H1 (cell line): Measurements from ENCODE around the gene NEURL4. TPM values are rescaled to one million over a fixed set of nuclear protein-coding genes. Genes with fewer than 3 reads are reported as not detected.

Experiments used
- CTCF ChIA-PET: fragments of 300-600 bp; sonication (Branson Sonifier 250); formaldehyde crosslinking; loops from one replicate; lab custom pipeline; 2021; ENCODE audit not compliant: partially characterized antibody; lab: Charles Lee
- POLR2A ChIA-PET: fragments of 300-600 bp; sonication (Branson Sonifier 250); formaldehyde crosslinking; loops from one replicate; lab custom pipeline; 2021; ENCODE audit warnings: inconsistent platforms; ENCODE audit not compliant: partially characterized antibody; lab: Charles Lee
- DNase-seq, 2 experiments: peaks; one replicate each; pipeline versions ENCODE4 v3.0.0 to v3.0.0-alpha.2; 2010 to 2022; ENCODE audit warnings: low spot score in 2 of 2, low read depth in 1 of 2, mixed read lengths in 1 of 2
- FAIRE-seq: peaks from 2 replicates; lab custom pipeline; 2011; peaks lifted over from hg19 to GRCh38; lab: Jason Lieb, UNC
- H2AFZ ChIP-seq: 2 replicates; pipeline ENCODE4 v1.8.1; 2012; ENCODE audit warnings: low read length, inconsistent platforms
- H2AK5ac ChIP-seq: 2 replicates; pipeline ENCODE4 v1.6.1; 2013; ENCODE audit warnings: low read depth, low read length
- H2BK120ac ChIP-seq: replicated peaks from 2 replicates; pipeline ENCODE3; 2013; ENCODE audit warnings: low read depth, low read length, inconsistent platforms
- H2BK12ac ChIP-seq: 2 replicates; pipeline ENCODE4 v1.6.1; 2013; ENCODE audit warnings: low read depth, low read length
- H2BK15ac ChIP-seq: 2 replicates; pipeline ENCODE4 v1.6.1; 2013; ENCODE audit warnings: low read length
- H2BK20ac ChIP-seq: 2 replicates; pipeline ENCODE4 v1.6.1; 2013; ENCODE audit warnings: low read length
- H2BK5ac ChIP-seq: 2 replicates; pipeline ENCODE4 v1.6.1; 2013; ENCODE audit warnings: low read depth, low read length
- H3K14ac ChIP-seq: 2 replicates; pipeline ENCODE4 v1.6.1; 2013; ENCODE audit warnings: inconsistent platforms; ENCODE audit not compliant: insufficient read length
- H3K18ac ChIP-seq: 2 replicates; pipeline ENCODE4 v1.6.1; 2013; ENCODE audit warnings: low read length; ENCODE audit errors: extremely low read depth
- H3K23ac ChIP-seq: 2 replicates; pipeline ENCODE4 v1.6.1; 2013; ENCODE audit warnings: inconsistent platforms; ENCODE audit not compliant: insufficient read length
- H3K23me2 ChIP-seq: 2 replicates; pipeline ENCODE4 v1.6.1; 2013; ENCODE audit warnings: low read depth, low read length
- H3K27ac ChIP-seq: 2 replicates; pipeline ENCODE4 v1.6.1; 2011; ENCODE audit warnings: low read depth, low read length, inconsistent platforms
- H3K27me3 ChIP-seq, 4 experiments: replicated peaks in 1 of 4; 1 replicate in 1 of 4; 2 replicates in 3 of 4; pipeline versions ENCODE4 v1.6.1 to v1.8.1; 2011 to 2013; ENCODE audit warnings: low read length in 3 of 4, mild to moderate bottlenecking in 3 of 4, inconsistent platforms in 2 of 4, mixed read lengths in 2 of 4, moderate library complexity in 1 of 4; ENCODE audit not compliant: control insufficient read depth in 3 of 4, insufficient read depth in 3 of 4; ENCODE audit errors: extremely low read depth in 1 of 4
- H3K36me3 ChIP-seq, 4 experiments: 2 replicates each; pipeline versions ENCODE4 v1.6.1 to v1.8.1; 2011 to 2013; ENCODE audit warnings: mild to moderate bottlenecking in 4 of 4, low read length in 3 of 4, moderate library complexity in 2 of 4, control low read depth in 1 of 4, inconsistent platforms in 1 of 4; ENCODE audit not compliant: insufficient read depth in 4 of 4, control insufficient read depth in 2 of 4
- H3K4ac ChIP-seq: replicated peaks from 2 replicates; pipeline ENCODE3; 2013; ENCODE audit warnings: low read length, low read depth, mixed read lengths, inconsistent platforms; ENCODE audit not compliant: insufficient read length
- H3K4me1 ChIP-seq, 4 experiments: replicated peaks in 1 of 4; 1 replicate in 1 of 4; 2 replicates in 3 of 4; pipeline versions ENCODE4 v1.6.1 to v1.8.1; 2011 to 2013; ENCODE audit warnings: low read length in 3 of 4, inconsistent platforms in 2 of 4, mixed read lengths in 1 of 4; ENCODE audit not compliant: insufficient read depth in 4 of 4, control insufficient read depth in 3 of 4
- H3K4me2 ChIP-seq, 2 experiments: 2 replicates each; pipeline versions ENCODE4 v1.6.1 to v1.8.1; 2011 to 2013; ENCODE audit warnings: low read depth in 2 of 2, low read length in 2 of 2, control low read depth in 1 of 2, inconsistent platforms in 1 of 2, mild to moderate bottlenecking in 1 of 2; ENCODE audit not compliant: insufficient read depth in 1 of 2
- H3K4me3 ChIP-seq, 4 experiments: fragments of 200-600, 300-600 bp in 1 of 4; sonication (generic), shearing (Covaris generic), sonication (Bioruptor Twin) in 1 of 4; 2 replicates each; pipeline versions ENCODE4 v1.5.1 to v1.8.1; 2011 to 2016; ENCODE audit warnings: low read length in 4 of 4, low read depth in 3 of 4, control low read depth in 2 of 4, inconsistent platforms in 2 of 4, mild to moderate bottlenecking in 2 of 4, mixed read lengths in 1 of 4, moderate library complexity in 1 of 4; ENCODE audit not compliant: insufficient read depth in 2 of 4; ENCODE audit errors: extremely low read depth in 1 of 4
- H3K56ac ChIP-seq: replicated peaks from 2 replicates; pipeline ENCODE3; 2013; ENCODE audit warnings: low read depth, mild to moderate bottlenecking, mixed read lengths, low read length, inconsistent platforms; ENCODE audit not compliant: insufficient read length
- H3K79me1 ChIP-seq: 2 replicates; pipeline ENCODE4 v1.6.1; 2013; ENCODE audit warnings: low read depth, low read length, control low read depth
- H3K79me2 ChIP-seq, 2 experiments: 2 replicates each; pipeline versions ENCODE4 v1.6.1 to v1.8.1; 2012 to 2013; ENCODE audit warnings: low read length in 2 of 2, mild to moderate bottlenecking in 2 of 2, inconsistent platforms in 1 of 2; ENCODE audit not compliant: insufficient read depth in 2 of 2, control insufficient read depth in 1 of 2
- H3K9ac ChIP-seq, 4 experiments: replicated peaks in 1 of 4; 1 replicate in 1 of 4; 2 replicates in 3 of 4; pipeline versions ENCODE4 v1.6.1 to v1.8.1; 2011 to 2013; ENCODE audit warnings: low read depth in 3 of 4, low read length in 3 of 4, control low read depth in 2 of 4, mild to moderate bottlenecking in 2 of 4, moderate library complexity in 2 of 4, inconsistent platforms in 1 of 4; ENCODE audit errors: extremely low read depth in 1 of 4
- H3K9me3 ChIP-seq, 2 experiments: 2 replicates each; pipeline versions ENCODE4 v1.6.1 to v1.8.1; 2012 to 2013; ENCODE audit warnings: mild to moderate bottlenecking in 2 of 2, moderate library complexity in 2 of 2, control low read depth in 1 of 2, inconsistent platforms in 1 of 2, low read depth in 1 of 2, low read length in 1 of 2, mixed read lengths in 1 of 2; ENCODE audit not compliant: insufficient read depth in 2 of 2
- H4K20me1 ChIP-seq, 2 experiments: replicated peaks in 1 of 2; 2 replicates each; pipeline versions ENCODE3 to v1.8.1; 2011 to 2013; ENCODE audit warnings: inconsistent platforms in 2 of 2, low read length in 2 of 2, mild to moderate bottlenecking in 1 of 2; ENCODE audit not compliant: insufficient read depth in 2 of 2, control insufficient read depth in 1 of 2
- H4K5ac ChIP-seq: 2 replicates; pipeline ENCODE4 v1.6.1; 2013; ENCODE audit warnings: low read length, low read depth, mixed read lengths, inconsistent platforms; ENCODE audit not compliant: insufficient read length
- H4K8ac ChIP-seq: 2 replicates; pipeline ENCODE4 v1.8.0; 2013; ENCODE audit warnings: mild to moderate bottlenecking, moderate library complexity, low read length, inconsistent platforms; ENCODE audit not compliant: insufficient read depth; ENCODE audit errors: extremely low read depth
- H4K91ac ChIP-seq: replicated peaks from 2 replicates; pipeline ENCODE3; 2013; ENCODE audit warnings: low read length, mixed read lengths, inconsistent platforms; ENCODE audit not compliant: insufficient read length
- EGR1 ChIP-seq: IDR thresholded peaks from 2 replicates; pipeline ENCODE4 v1.6.1; 2011; ENCODE audit warnings: low read depth, low read length, borderline replicate concordance
- KDM4A ChIP-seq: IDR thresholded peaks from one replicate; pipeline ENCODE4 v1.7.1; 2012; ENCODE audit warnings: low read depth, mild to moderate bottlenecking, moderate library complexity, low read length, inconsistent platforms; ENCODE audit not compliant: severe bottlenecking
- NANOG ChIP-seq: IDR thresholded peaks from 2 replicates; pipeline ENCODE4 v1.6.1; 2011; ENCODE audit warnings: low read length, low read depth, mild to moderate bottlenecking, inconsistent platforms; ENCODE audit not compliant: insufficient read depth, poor library complexity, severe bottlenecking
- POU5F1 ChIP-seq: IDR thresholded peaks from 2 replicates; pipeline ENCODE4 v1.6.1; 2011; ENCODE audit warnings: low read depth, mild to moderate bottlenecking, low read length, moderate library complexity
- SAP30 ChIP-seq: fragments of 300-600 bp; sonication (generic); IDR thresholded peaks from 2 replicates; pipeline ENCODE4 v1.7.1; 2012; ENCODE audit warnings: low read length, moderate library complexity, mild to moderate bottlenecking, inconsistent platforms; ENCODE audit not compliant: insufficient read depth, insufficient replicate concordance
- TAF7 ChIP-seq: optimal IDR thresholded peaks from 2 replicates; pipeline ENCODE3; 2011; ENCODE audit warnings: low read depth, mild to moderate bottlenecking, inconsistent platforms, low read length, moderate library complexity, borderline replicate concordance
- TCF12 ChIP-seq: IDR thresholded peaks from 2 replicates; pipeline ENCODE4 v1.6.1; 2011; ENCODE audit warnings: low read depth, mild to moderate bottlenecking, low read length
- ZNF274 ChIP-seq: IDR thresholded peaks from 2 replicates; pipeline ENCODE4 v1.7.0; 2012; ENCODE audit warnings: low read length, borderline replicate concordance; ENCODE audit errors: extremely low read depth
- WGBS, 2 experiments: shearing (Covaris generic) in 1 of 2; methylation state at CpG; one replicate each; pipeline versions ENCODE4 v1.1.6 to v1.1.7; 2013 to 2015; ENCODE audit warnings: low lambda C conversion rate in 2 of 2, mixed read lengths in 2 of 2, inconsistent platforms in 1 of 2, low coverage in 1 of 2, missing lambda C conversion rate in 1 of 2; ENCODE audit not compliant: insufficient replicate concordance in 2 of 2, insufficient coverage in 1 of 2, insufficient read length in 1 of 2; ENCODE audit errors: extremely low coverage in 1 of 2, missing lambda C conversion rate in 1 of 2; 5-methylcytosine and 5-hydroxymethylcytosine counted together
- polyA plus RNA-seq, 7 experiments: library from polyadenylated mRNA; depleted of rRNA in 3 of 7; stranded (reverse) in 5 of 7; unstranded in 2 of 7; fragments of >200 nt in 5 of 7; fragments of 200-250 nt in 2 of 7; gene quantifications; 1 replicate in 5 of 7; 2 replicates in 1 of 7; 4 replicates in 1 of 7; pipeline versions ENCODE4 v1.2.1 to v1.2.3, GENCODE V29; 2011 to 2013; ENCODE audit warnings: missing spikeins in 2 of 7, mixed read lengths in 2 of 7
- total RNA-seq: library from RNA; stranded (reverse); fragmentation: NEBNext Ultra II Directional; extraction: Animal tissue kit (Norgen Biotek cat#: 25700); gene quantifications from 2 replicates; pipeline ENCODE4 v1.2.1, GENCODE V29; 2021

NEURL4 gene
- total and polyA plus RNA-seq, 2 of the 8 experiments (the other 6 are each of a cell fraction or from before 2014, with no cell fraction given) = 29.6 to 46.8 TPM

DNA sequence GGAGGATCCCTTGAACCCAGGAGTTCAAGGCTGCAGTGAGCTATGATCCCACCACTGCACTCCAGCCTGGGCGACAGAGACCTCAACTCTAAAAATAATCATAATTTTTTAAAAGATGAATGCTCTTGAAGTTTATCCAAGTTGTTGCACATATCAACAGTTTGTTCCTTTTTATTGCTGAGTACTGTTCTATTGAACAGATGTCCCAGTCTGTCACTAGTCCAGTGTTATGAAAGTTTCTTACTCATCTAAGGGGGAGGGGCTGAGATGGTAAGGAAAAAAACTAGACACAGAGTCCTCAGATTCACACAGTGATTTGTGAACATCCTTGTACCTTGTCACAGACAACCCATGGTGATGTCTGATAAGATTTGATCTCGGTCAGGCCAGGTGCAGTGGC is 11.0 kb upstream of the NEURL4 start:
- no peaks in the 10 kb centered on the region for H3K79me1 ChIP-seq
- H3K4me3 ChIP-seq = no peak overlapping the region
- no peak overlapping the region for H4K5ac ChIP-seq
- no peak overlapping the region for H4K91ac ChIP-seq
- no peaks in the 10 kb centered on the region for H3K27me3 ChIP-seq
- no peaks in the 10 kb centered on the region; a peak in 1 of 8 replicates for H3K36me3 ChIP-seq
- no peak overlapping the region for H3K4me2 ChIP-seq
- H3K14ac ChIP-seq = no peak overlapping the region
- peaks cover 3 to 13% (median 11%) of the 10 kb centered on the region in 4 experiments for H3K4me1 ChIP-seq
- no peak for DNase-seq
- H2BK5ac ChIP-seq = no peak overlapping the region
- WGBS, 2 experiments = 97% methylated on average over 2 of the region's 2 CpGs; no CpG with 5 or more reads in 1 of the 2 experiments
- H3K23ac ChIP-seq = no peak overlapping the region
- H3K56ac ChIP-seq = no peak overlapping the region
- H4K8ac ChIP-seq = no peak overlapping the region
- H3K9me3 ChIP-seq = no peaks in the 10 kb centered on the region
- H4K20me1 ChIP-seq = no peaks in the 10 kb centered on the region
- H3K18ac ChIP-seq = no peak overlapping the region
- H3K27ac ChIP-seq = no peak overlapping the region
- ChIA-PET POLR2A (interaction anchor here (1.5 to 6.9 kb wide), 3 partner anchors 13 to 31 kb away, joined by 7 to 93 read pairs (median 40); partner anchors contain the start of genes GPS2 and NEURL4), CTCF (interaction anchor here (1.8 to 14.1 kb wide), 2 partner anchors 9 to 13 kb away, joined by 5 to 167 read pairs; partner anchors contain the start of gene NEURL4)
- H2BK12ac ChIP-seq = no peak overlapping the region
- no peak overlapping the region for H2BK15ac ChIP-seq
- no peaks in the 10 kb centered on the region for H3K79me2 ChIP-seq
- no peak overlapping the region for H2BK20ac ChIP-seq
- H3K9ac ChIP-seq = no peak overlapping the region
- no peak overlapping the region for H2BK120ac ChIP-seq
- FAIRE-seq = no peak
- no peak overlapping the region for H2AK5ac ChIP-seq
- no peak overlapping the region for H2AFZ ChIP-seq
- H3K23me2 ChIP-seq = no peaks in the 10 kb centered on the region; the same call in 1 of the 2 replicates
- TF ChIP-seq NANOG (no peak), TCF12 (no peak), ZNF274 (no peak), KDM4A (no peak), POU5F1 (no peak), EGR1 (no peak), SAP30 (no peak), TAF7 (no peak)
- no peak overlapping the region for H3K4ac ChIP-seq
